GM12878 (cell line): ENCODE measurements around the gene OSMR. TPM values are rescaled to one million over a fixed set of nuclear protein-coding genes. Genes with fewer than 3 reads are reported as not detected.

Source experiments
- ATAC-seq: fragments of 200-7000 bp; cut with Tn5 transposase; 3 replicates; pipeline ENCODE4 v1.9.1; 2020; ENCODE audit warnings: mild to moderate bottlenecking, moderate library complexity
- BruUV-seq: library from RNA; stranded (reverse); fragments of 400-500 nt; replicated peaks from 2 replicates; lab custom pipeline; 2021; lab: Mats Ljungman, UMichigan
- CTCF ChIA-PET: fragments of 300-600 bp; sonication (Branson Sonifier 250); formaldehyde crosslinking; extraction: SDS; loops from one replicate; lab custom pipeline; 2021; ENCODE audit warnings: inconsistent platforms; lab: Yijun Ruan, JAX
- POLR2A ChIA-PET: fragments of 350-600 bp; formaldehyde crosslinking; extraction: SDS; loops from one replicate; lab custom pipeline; 2021; ENCODE audit warnings: inconsistent platforms; lab: Charles Lee
- RAD21 ChIA-PET: fragments of 300-600 bp; sonication (Branson Sonifier 250); formaldehyde crosslinking; loops from one replicate; lab custom pipeline; 2023; ENCODE audit warnings: antibody characterized with exemption; ENCODE audit not compliant: unreplicated experiment; lab: Charles Lee
- SMC1A ChIA-PET: fragments of 300-600 bp; sonication (Branson Sonifier 250); formaldehyde crosslinking; loops from one replicate; lab custom pipeline; 2023; ENCODE audit not compliant: unreplicated experiment, uncharacterized antibody; lab: Charles Lee
- DNase-seq: peaks from one replicate; pipeline ENCODE4 v3.0.0-alpha.2; 2011; ENCODE audit warnings: low read depth, low spot score
- FAIRE-seq: peaks from 3 replicates; lab custom pipeline; 2011; peaks lifted over from hg19 to GRCh38; lab: Jason Lieb, UNC
- H2AFZ ChIP-seq: 2 replicates; pipeline ENCODE4 v1.6.0; 2011; ENCODE audit warnings: low read depth, low read length, control low read depth; ENCODE audit not compliant: control insufficient read depth
- H3K27ac ChIP-seq: 2 replicates; pipeline ENCODE4 v1.5.1; 2011; ENCODE audit warnings: control low read depth; ENCODE audit not compliant: control insufficient read depth, insufficient read depth
- H3K27me3 ChIP-seq, 2 experiments: replicated peaks in 1 of 2; 2 replicates each; pipeline versions ENCODE4 v1.6.0 to v1.6.1; 2011; ENCODE audit warnings: low read length in 1 of 2; ENCODE audit not compliant: control insufficient read depth in 2 of 2, insufficient read depth in 2 of 2
- H3K36me3 ChIP-seq, 2 experiments: 2 replicates each; pipeline ENCODE4 v1.5.1; 2011; ENCODE audit warnings: low read length in 1 of 2; ENCODE audit not compliant: control insufficient read depth in 2 of 2, insufficient read depth in 2 of 2
- H3K4me1 ChIP-seq: 2 replicates; pipeline ENCODE4 v1.6.1; 2011; ENCODE audit warnings: mild to moderate bottlenecking, low read length, moderate library complexity, mixed read lengths; ENCODE audit not compliant: control insufficient read depth, insufficient read depth
- H3K4me2 ChIP-seq: 2 replicates; pipeline ENCODE4 v1.6.0; 2011; ENCODE audit warnings: control low read depth; ENCODE audit not compliant: control insufficient read depth, insufficient read depth
- H3K4me3 ChIP-seq: fragments of 200-600 bp; sonication (generic); 2 replicates; pipeline ENCODE4 v1.5.1; 2016
- H3K79me2 ChIP-seq: 2 replicates; pipeline ENCODE4 v1.6.0; 2011; ENCODE audit warnings: low read length; ENCODE audit not compliant: control insufficient read depth, insufficient read depth
- H3K9ac ChIP-seq: 2 replicates; pipeline ENCODE4 v1.8.0; 2011; ENCODE audit warnings: low read length, control low read depth, mixed read lengths; ENCODE audit not compliant: control insufficient read depth, insufficient read depth
- H3K9me3 ChIP-seq: replicated peaks from 3 replicates; pipeline ENCODE4 v1.5.1; 2011; ENCODE audit warnings: mild to moderate bottlenecking, low read length; ENCODE audit not compliant: control insufficient read depth, insufficient read depth
- H4K20me1 ChIP-seq: 2 replicates; pipeline ENCODE4 v1.6.0; 2011; ENCODE audit not compliant: control insufficient read depth, insufficient read depth
- PML ChIP-seq: IDR thresholded peaks from 2 replicates; pipeline ENCODE4 v1.6.1; 2012; ENCODE audit warnings: low read length, inconsistent platforms
- RCOR1 ChIP-seq: conservative IDR thresholded peaks from 2 replicates; pipeline ENCODE4 v1.6.1; 2012; ENCODE audit warnings: low read depth, low read length, improper control_type of control experiment
- SMC3 ChIP-seq: IDR thresholded peaks from 2 replicates; pipeline ENCODE4 v1.6.1; 2011; ENCODE audit warnings: low read length, improper control_type of control experiment, borderline replicate concordance
- ZBED1 ChIP-seq: IDR thresholded peaks from 2 replicates; pipeline ENCODE4 v1.6.1; 2016; ENCODE audit warnings: borderline replicate concordance
- in situ Hi-C: fragments of 300-500 bp; cut with MboI; formaldehyde crosslinking; loops from 9 replicates; pipeline ENCODE4 v1.14.3; 2018; ENCODE audit warnings: mixed read lengths
- intact Hi-C: fragments of 100-400 bp; cut with micrococcal nuclease; formaldehyde crosslinking; loops from one replicate; pipeline ENCODE4 v1.14.2; 2022; ENCODE audit not compliant: unreplicated experiment
- polyA plus RNA-seq, 11 experiments: library from polyadenylated mRNA; depleted of rRNA in 4 of 11; unstranded in 6 of 11; stranded (reverse) in 5 of 11; fragments of >200 nt; fragmentation: Nextera tagmentation in 4 of 11; fragmentation: Illumina TruSeq in 1 of 11; extraction: Ambion mirVana in 4 of 11; extraction: Trizol in 1 of 11; gene quantifications; 1 replicate in 1 of 11; 2 replicates in 10 of 11; pipeline versions ENCODE4 v1.2.1 to v1.2.3, GENCODE V29; 2011 to 2016; ENCODE audit warnings: inconsistent platforms in 2 of 11, missing spikeins in 2 of 11, low read depth in 1 of 11
- total RNA-seq, 4 experiments: library from RNA; depleted of rRNA in 3 of 4; stranded (reverse); fragments of >200 nt in 3 of 4; fragmentation: Illumina TruSeq in 1 of 4; extraction: Trizol in 1 of 4; gene quantifications; 2 replicates each; pipeline versions ENCODE4 v1.2.1 to v1.2.3, GENCODE V29; 2013 to 2021
- TF ChIP-seq, protein P1 (sequence below): fragments of 450-650 bp; IDR thresholded peaks from 2 replicates; pipeline ENCODE4 v1.6.1; 2017; ENCODE audit warnings: mild to moderate bottlenecking, moderate library complexity

The OSMR gene
- total and polyA plus RNA-seq, 10 of the 15 experiments (the other 5 are each of a cell fraction or from before 2014, with no cell fraction given), result 0.03 to 0.05 TPM; not detected in 8

DNA sequence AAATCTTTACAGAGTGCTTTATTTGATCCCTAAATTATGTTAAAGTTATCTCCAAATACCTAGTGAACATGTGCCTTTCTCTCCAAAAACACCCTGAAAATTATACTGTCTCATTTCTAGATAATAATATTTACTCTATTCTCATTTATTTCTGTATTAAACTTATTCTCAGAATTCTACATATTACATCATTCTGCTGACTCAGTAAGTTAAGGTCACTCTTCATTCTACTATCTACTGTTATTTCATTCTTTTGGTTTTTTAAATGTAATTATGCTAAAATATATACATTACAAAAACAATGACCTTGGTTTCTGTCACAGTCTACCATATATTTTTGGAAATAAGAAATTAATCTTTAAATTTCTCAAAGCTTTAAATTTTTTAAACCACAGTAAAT lies 132.2 kb downstream of the OSMR start:
- FAIRE-seq, result no peak
- in situ Hi-C loops, result no loop called here
- POLR2A ChIA-PET, result no interaction called here
- no peak overlapping the region for H3K4me2 ChIP-seq
- TF ChIP-seq, protein P1, sequence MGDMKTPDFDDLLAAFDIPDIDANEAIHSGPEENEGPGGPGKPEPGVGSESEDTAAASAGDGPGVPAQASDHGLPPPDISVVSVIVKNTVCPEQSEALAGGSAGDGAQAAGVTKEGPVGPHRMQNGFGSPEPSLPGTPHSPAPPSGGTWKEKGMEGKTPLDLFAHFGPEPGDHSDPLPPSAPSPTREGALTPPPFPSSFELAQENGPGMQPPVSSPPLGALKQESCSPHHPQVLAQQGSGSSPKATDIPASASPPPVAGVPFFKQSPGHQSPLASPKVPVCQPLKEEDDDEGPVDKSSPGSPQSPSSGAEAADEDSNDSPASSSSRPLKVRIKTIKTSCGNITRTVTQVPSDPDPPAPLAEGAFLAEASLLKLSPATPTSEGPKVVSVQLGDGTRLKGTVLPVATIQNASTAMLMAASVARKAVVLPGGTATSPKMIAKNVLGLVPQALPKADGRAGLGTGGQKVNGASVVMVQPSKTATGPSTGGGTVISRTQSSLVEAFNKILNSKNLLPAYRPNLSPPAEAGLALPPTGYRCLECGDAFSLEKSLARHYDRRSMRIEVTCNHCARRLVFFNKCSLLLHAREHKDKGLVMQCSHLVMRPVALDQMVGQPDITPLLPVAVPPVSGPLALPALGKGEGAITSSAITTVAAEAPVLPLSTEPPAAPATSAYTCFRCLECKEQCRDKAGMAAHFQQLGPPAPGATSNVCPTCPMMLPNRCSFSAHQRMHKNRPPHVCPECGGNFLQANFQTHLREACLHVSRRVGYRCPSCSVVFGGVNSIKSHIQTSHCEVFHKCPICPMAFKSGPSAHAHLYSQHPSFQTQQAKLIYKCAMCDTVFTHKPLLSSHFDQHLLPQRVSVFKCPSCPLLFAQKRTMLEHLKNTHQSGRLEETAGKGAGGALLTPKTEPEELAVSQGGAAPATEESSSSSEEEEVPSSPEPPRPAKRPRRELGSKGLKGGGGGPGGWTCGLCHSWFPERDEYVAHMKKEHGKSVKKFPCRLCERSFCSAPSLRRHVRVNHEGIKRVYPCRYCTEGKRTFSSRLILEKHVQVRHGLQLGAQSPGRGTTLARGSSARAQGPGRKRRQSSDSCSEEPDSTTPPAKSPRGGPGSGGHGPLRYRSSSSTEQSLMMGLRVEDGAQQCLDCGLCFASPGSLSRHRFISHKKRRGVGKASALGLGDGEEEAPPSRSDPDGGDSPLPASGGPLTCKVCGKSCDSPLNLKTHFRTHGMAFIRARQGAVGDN, result no peak
- TF ChIP-seq RCOR1 (no peak), SMC3 (no peak), ZBED1 (no peak), PML (no peak)
- intact Hi-C loops, result no loop called here
- no peak for ATAC-seq
- H3K9me3 ChIP-seq, result no peaks in the 10 kb centered on the region
- no peaks in the 10 kb centered on the region for H3K4me1 ChIP-seq
- BruUV-seq, result no TSS peak
- no peaks in the 10 kb centered on the region for H4K20me1 ChIP-seq
- H3K27ac ChIP-seq, result no peak overlapping the region
- CTCF ChIA-PET, result interaction anchor here (1.0 kb wide), 1 partner anchor 103 kb away, joined by 4 read pairs; no protein-coding TSS in a partner anchor
- H3K36me3 ChIP-seq, result peaks cover 0 to 3% of the 10 kb centered on the region in 2 experiments; a peak in 1 of 4 replicates
- SMC1A ChIA-PET, result interaction anchor here (1.2 to 1.4 kb wide), 2 partner anchors 9 to 15 kb away, joined by 3 to 4 read pairs; no protein-coding TSS in a partner anchor
- no peaks in the 10 kb centered on the region for H3K79me2 ChIP-seq
- no peak overlapping the region for H2AFZ ChIP-seq
- RAD21 ChIA-PET, result no interaction called here
- no peak overlapping the region for H3K4me3 ChIP-seq
- DNase-seq, result no peak
- H3K9ac ChIP-seq, result no peak overlapping the region
- no peaks in the 10 kb centered on the region for H3K27me3 ChIP-seq
